Progenitor cell of endocrine pancreas (in vitro differentiated cells): ENCODE data around the gene TBC1D4. TPM values are rescaled to one million over a fixed set of nuclear protein-coding genes. Genes with fewer than 3 reads are reported as not detected.

Source experiments
- DNase-seq: peaks from one replicate; pipeline ENCODE4 v3.0.0; 2021; ENCODE audit warnings: low spot score; ENCODE audit not compliant: unreplicated experiment
- H3K27ac Mint-ChIP-seq: 2 replicates; pipeline ENCODE4 v1.8.0; 2021; ENCODE audit warnings: mild to moderate bottlenecking, moderate library complexity, mixed read lengths
- H3K27me3 Mint-ChIP-seq: 2 replicates; pipeline ENCODE4 v1.8.0; 2021; ENCODE audit warnings: mixed read lengths
- H3K36me3 Mint-ChIP-seq: 2 replicates; pipeline ENCODE4 v1.8.0; 2022; ENCODE audit warnings: mixed read lengths; ENCODE audit not compliant: insufficient read depth
- H3K4me1 Mint-ChIP-seq: 2 replicates; pipeline ENCODE4 v1.8.0; 2021; ENCODE audit warnings: low read depth, mixed read lengths
- H3K4me3 Mint-ChIP-seq: 2 replicates; pipeline ENCODE4 v1.8.0; 2021; ENCODE audit warnings: low read depth, mild to moderate bottlenecking, moderate library complexity, mixed read lengths
- H3K9me3 Mint-ChIP-seq: 2 replicates; pipeline ENCODE4 v1.8.0; 2021; ENCODE audit warnings: low read depth, mixed read lengths
- total RNA-seq: library from RNA; stranded (reverse); gene quantifications from 2 replicates; pipeline ENCODE4 v1.2.1, GENCODE V29; 2021
- TF ChIP-seq, protein P1 (sequence below): fragments of 200-600 bp; sonication (generic); IDR thresholded peaks from one replicate; pipeline ENCODE4 v1.5.0; 2021; ENCODE audit warnings: antibody characterized with exemption, mild to moderate bottlenecking; ENCODE audit not compliant: unreplicated experiment

Gene TBC1D4
- total RNA-seq, 1 donor from 2014 or later: 13.7 TPM

DNA sequence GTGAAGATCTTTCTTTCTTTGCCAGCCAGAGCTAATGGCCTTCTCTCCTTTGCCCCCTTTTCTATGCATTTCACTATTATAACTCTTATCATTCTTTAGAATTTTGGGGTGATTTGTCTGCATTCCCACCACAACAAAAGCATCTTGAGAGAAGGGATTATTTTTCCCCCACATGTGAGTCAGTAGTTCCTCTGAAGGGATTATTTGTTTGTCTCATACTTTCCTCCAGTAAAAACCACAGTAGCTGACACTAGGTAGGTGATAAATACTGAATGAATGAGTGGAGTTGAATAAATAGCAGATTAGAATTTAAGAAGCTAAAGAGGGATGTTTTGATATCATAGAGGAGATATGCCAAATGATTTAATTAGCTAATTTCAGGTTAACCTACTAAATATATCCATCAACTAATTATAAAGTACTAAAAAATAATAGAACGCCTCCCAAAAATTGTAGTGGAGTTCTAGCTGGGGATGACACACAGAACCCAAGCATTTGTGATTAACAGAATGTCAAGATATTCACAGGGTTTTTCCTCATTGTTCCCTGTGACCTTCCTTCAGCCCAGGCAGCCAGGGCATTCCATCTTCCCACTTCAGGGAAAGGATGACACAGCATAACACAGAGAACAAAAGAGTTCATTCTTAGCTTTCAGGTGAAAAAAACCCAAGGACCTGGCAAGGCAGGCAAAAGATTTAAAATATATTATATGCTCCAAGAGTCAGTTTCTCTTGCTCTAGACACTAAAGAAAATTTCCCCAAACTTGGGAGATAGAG, 3.5 kb upstream of the TBC1D4 start:
- no peak for DNase-seq
- Mint-ChIP-seq H3K27me3 (peaks cover 5% of the 10 kb centered on the region), H3K4me3 (no peak overlapping the region), H3K36me3 (no peaks in the 10 kb centered on the region), H3K27ac (peak overlapping the region; percentile 82), H3K9me3 (no peaks in the 10 kb centered on the region), H3K4me1 (peaks cover 28% of the 10 kb centered on the region)
- TF ChIP-seq, protein P1, sequence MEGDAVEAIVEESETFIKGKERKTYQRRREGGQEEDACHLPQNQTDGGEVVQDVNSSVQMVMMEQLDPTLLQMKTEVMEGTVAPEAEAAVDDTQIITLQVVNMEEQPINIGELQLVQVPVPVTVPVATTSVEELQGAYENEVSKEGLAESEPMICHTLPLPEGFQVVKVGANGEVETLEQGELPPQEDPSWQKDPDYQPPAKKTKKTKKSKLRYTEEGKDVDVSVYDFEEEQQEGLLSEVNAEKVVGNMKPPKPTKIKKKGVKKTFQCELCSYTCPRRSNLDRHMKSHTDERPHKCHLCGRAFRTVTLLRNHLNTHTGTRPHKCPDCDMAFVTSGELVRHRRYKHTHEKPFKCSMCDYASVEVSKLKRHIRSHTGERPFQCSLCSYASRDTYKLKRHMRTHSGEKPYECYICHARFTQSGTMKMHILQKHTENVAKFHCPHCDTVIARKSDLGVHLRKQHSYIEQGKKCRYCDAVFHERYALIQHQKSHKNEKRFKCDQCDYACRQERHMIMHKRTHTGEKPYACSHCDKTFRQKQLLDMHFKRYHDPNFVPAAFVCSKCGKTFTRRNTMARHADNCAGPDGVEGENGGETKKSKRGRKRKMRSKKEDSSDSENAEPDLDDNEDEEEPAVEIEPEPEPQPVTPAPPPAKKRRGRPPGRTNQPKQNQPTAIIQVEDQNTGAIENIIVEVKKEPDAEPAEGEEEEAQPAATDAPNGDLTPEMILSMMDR: no peak

DNA sequence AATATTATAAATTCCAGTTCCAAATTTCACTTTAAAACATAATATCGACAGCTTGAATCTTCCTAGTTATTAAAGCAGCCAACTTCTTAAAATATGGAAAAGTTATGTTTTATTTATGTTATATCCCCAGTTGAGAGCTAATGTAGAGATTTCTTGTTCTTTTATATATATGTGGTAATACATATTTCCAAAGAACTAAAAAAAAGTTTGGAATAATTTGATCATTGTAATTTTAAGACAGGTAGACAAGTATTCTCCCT, 781 bp upstream of the TBC1D4 start:
- no peak for DNase-seq
- H3K36me3 Mint-ChIP-seq: no peaks in the 10 kb centered on the region
- H3K9me3 Mint-ChIP-seq: no peaks in the 10 kb centered on the region
- H3K27me3 Mint-ChIP-seq: peaks cover 21% of the 10 kb centered on the region
- peak overlapping the region; percentile 91 for H3K27ac Mint-ChIP-seq
- H3K4me1 Mint-ChIP-seq: peaks cover 21% of the 10 kb centered on the region
- H3K4me3 Mint-ChIP-seq: peak overlapping the region; percentile 89
- TF ChIP-seq, protein P1: no peak

DNA sequence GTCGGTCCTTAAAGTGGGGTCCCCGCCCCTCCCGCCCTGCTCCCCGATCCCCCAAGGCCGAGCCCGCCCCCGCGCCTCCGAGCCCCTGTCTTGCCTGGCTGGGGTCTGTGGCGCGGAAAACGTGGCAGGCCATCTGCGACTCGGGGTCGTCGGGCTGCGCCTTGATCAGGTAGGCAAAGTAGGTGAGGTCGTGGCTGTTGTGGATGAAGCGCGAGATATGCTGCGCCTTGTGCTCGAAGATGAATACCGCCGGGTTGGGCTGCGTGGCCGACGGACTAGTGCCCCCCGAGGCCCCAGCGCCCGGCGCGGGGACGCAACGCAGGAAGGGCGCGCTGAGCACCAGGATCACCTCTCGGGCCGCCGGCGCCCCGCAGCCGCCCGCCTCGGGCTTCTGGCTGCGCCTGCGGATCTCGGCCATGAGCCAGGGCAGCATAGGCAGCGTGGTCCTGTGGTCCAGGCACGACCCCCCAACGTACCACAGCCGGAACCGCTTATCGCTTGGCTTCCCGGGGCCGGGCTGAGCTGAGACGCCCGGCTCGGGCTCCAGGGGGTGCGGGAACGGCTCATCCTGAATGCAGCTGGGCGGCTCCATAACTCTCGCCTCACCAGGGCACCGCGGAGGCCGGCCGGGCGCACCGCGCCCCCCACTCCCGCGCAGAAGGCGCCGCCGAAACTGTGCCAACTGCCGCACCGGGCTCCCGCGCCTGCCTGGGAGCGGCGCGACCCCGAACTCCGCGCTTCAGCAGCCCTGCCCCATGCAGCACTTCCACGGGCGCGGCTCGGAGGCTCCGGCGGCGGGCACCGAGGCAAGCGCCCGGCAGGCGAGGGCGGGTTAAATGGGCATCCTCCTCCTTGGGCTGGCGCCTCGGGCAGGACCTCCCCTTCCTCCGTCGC, 546 bp downstream of the TBC1D4 start:
- peak; percentile 30 for DNase-seq
- H3K4me3 Mint-ChIP-seq: peak overlapping the region; percentile 85
- peak overlapping the region; percentile 77 for H3K27ac Mint-ChIP-seq
- no peaks in the 10 kb centered on the region for H3K36me3 Mint-ChIP-seq
- no peaks in the 10 kb centered on the region for H3K9me3 Mint-ChIP-seq
- peaks cover 23% of the 10 kb centered on the region for H3K27me3 Mint-ChIP-seq
- H3K4me1 Mint-ChIP-seq: peaks cover 18% of the 10 kb centered on the region
- TF ChIP-seq, protein P1: no peak

DNA sequence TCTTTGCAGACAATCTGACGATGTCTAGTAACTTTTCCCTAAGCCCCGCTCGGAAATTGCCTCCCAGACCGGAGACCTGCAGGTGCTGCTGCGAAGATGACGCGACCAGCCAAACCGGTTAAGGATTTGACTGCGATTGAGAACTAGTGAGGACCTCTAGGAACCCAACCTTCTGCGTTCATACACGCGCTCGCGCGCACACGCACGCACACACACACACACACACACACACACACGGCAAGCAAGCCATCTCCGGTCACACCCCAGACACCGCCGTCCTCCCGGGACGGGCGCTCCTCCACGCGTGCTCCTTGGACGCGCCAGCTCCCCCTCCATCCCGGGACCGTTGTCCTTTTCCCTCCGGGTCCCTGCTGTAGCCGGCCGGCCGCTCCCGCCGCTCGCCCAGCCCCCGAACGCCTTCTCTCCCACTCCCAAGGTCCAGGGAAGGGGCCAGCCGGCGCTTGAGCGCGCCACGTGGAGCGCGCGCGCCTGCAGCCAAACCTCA, 1.2 kb downstream of the TBC1D4 start:
- Mint-ChIP-seq H3K4me1 (peaks cover 13% of the 10 kb centered on the region), H3K27ac (peak overlapping the region; percentile 77)

More for the DNA sequence above, 1.2 kb downstream of the TBC1D4 start:
- peak; percentile 47 for DNase-seq
- H3K36me3 Mint-ChIP-seq: no peaks in the 10 kb centered on the region
- H3K4me3 Mint-ChIP-seq: peak overlapping the region; percentile 85
- peaks cover 25% of the 10 kb centered on the region for H3K27me3 Mint-ChIP-seq
- TF ChIP-seq, protein P1: no peak
- H3K9me3 Mint-ChIP-seq: no peaks in the 10 kb centered on the region
